Measurements from ENCODE around the gene ZNF558.
"Not testable (repeated sequence)": the region's sequence is repeated elsewhere in the genome, so short reads cannot be mapped to it uniquely, and the experiment has no call there.

DNA sequence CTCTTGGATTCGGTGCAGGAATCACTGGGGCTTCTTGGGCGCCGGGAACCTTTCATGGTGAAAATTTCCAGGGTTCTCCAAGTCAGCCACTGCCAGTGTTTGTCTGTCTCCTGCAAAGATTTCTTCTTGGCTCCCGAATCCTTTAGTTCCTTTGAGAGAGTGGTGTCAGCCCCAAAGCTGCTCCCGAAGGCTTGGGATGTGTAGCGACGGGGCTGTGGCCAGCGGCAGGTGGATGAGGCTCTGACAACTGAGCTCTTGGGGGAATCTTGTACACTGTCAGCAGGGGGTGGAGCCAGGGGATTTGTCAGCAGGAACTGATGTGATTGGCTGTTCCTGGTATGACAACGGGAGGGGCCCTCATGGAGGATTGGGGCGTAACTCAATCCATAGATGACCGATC lies 64.8 kb downstream of the ZNF558 start:
- TF ChIP-seq, protein P1, sequence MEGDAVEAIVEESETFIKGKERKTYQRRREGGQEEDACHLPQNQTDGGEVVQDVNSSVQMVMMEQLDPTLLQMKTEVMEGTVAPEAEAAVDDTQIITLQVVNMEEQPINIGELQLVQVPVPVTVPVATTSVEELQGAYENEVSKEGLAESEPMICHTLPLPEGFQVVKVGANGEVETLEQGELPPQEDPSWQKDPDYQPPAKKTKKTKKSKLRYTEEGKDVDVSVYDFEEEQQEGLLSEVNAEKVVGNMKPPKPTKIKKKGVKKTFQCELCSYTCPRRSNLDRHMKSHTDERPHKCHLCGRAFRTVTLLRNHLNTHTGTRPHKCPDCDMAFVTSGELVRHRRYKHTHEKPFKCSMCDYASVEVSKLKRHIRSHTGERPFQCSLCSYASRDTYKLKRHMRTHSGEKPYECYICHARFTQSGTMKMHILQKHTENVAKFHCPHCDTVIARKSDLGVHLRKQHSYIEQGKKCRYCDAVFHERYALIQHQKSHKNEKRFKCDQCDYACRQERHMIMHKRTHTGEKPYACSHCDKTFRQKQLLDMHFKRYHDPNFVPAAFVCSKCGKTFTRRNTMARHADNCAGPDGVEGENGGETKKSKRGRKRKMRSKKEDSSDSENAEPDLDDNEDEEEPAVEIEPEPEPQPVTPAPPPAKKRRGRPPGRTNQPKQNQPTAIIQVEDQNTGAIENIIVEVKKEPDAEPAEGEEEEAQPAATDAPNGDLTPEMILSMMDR (IDR thresholded peaks at IDR 0.05; ENCODE audit: insufficient read depth, low read length, poor library complexity, severe bottlenecking): not testable (repeated sequence)
- TF ChIP-seq EZH2phosphoT487 (conservative IDR thresholded peaks at IDR 0.05; ENCODE audit: low read length): not testable (repeated sequence)

Measured in SU-DHL-6 (cell line).